ENCODE data around the gene UBE2J1.

- no peak for TF ChIP-seq EZH2 (IDR thresholded peaks at IDR 0.05; ENCODE audit: low read depth)
- TF ChIP-seq, protein P1, sequence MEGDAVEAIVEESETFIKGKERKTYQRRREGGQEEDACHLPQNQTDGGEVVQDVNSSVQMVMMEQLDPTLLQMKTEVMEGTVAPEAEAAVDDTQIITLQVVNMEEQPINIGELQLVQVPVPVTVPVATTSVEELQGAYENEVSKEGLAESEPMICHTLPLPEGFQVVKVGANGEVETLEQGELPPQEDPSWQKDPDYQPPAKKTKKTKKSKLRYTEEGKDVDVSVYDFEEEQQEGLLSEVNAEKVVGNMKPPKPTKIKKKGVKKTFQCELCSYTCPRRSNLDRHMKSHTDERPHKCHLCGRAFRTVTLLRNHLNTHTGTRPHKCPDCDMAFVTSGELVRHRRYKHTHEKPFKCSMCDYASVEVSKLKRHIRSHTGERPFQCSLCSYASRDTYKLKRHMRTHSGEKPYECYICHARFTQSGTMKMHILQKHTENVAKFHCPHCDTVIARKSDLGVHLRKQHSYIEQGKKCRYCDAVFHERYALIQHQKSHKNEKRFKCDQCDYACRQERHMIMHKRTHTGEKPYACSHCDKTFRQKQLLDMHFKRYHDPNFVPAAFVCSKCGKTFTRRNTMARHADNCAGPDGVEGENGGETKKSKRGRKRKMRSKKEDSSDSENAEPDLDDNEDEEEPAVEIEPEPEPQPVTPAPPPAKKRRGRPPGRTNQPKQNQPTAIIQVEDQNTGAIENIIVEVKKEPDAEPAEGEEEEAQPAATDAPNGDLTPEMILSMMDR (conservative IDR thresholded peaks at IDR 0.05): no peak
These were observed 49.6 kb downstream of the UBE2J1 start for GRCh38 chr6:89302936-89303335.

Measured in PC-9 (cell line).